Suprapubic skin (tissue), 3 donors: ENCODE results near the gene CDH11.

Experiments used
- POLR2A ChIP-seq, 2 donors: fragments of 450-650 bp; IDR thresholded peaks; one replicate each; pipeline ENCODE4 v1.6.1; 2017; ENCODE audit warnings: antibody characterized with exemption in 2 of 2, mild to moderate bottlenecking in 2 of 2, moderate library complexity in 2 of 2
- TF ChIP-seq, protein P1 (sequence below), 2 donors: fragments of 200-600 bp in 1 of 2; fragments of 450-650 bp in 1 of 2; sonication (generic) in 1 of 2; IDR thresholded peaks; one replicate each; pipeline ENCODE4 v1.5.1; 2016 to 2019; ENCODE audit warnings: antibody characterized with exemption in 2 of 2, mild to moderate bottlenecking in 1 of 2, moderate library complexity in 1 of 2

DNA sequence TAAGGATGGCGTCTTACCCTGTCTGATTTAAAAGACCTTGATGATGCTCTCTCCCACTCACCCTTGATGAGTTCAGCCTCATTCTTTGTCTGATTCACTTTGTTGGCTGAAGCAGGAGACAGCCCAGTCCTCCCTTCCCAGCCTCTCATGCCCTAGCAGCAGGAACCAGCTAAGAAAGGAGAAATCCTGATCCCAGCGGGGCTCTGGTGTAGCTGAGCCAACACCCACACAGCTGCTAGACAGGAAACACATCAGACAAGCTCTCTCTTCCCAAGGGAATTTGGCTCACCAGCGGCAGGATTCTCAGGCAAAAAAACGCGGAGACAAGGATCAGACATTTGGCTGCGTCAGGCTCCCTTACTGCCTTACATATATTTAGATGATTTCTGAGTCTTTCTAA, 211.5 kb downstream of the CDH11 start:
- TF ChIP-seq, protein P1, sequence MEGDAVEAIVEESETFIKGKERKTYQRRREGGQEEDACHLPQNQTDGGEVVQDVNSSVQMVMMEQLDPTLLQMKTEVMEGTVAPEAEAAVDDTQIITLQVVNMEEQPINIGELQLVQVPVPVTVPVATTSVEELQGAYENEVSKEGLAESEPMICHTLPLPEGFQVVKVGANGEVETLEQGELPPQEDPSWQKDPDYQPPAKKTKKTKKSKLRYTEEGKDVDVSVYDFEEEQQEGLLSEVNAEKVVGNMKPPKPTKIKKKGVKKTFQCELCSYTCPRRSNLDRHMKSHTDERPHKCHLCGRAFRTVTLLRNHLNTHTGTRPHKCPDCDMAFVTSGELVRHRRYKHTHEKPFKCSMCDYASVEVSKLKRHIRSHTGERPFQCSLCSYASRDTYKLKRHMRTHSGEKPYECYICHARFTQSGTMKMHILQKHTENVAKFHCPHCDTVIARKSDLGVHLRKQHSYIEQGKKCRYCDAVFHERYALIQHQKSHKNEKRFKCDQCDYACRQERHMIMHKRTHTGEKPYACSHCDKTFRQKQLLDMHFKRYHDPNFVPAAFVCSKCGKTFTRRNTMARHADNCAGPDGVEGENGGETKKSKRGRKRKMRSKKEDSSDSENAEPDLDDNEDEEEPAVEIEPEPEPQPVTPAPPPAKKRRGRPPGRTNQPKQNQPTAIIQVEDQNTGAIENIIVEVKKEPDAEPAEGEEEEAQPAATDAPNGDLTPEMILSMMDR (IDR thresholded peaks at IDR 0.05), result no peak
- TF ChIP-seq POLR2A (IDR thresholded peaks at IDR 0.05), result no peak
